SK-N-MC (cell line): ENCODE results near the gene RNASE7.

ENCODE experiments used
- DNase-seq: peaks from one replicate; pipeline ENCODE4 v3.0.0-alpha.2; 2011; ENCODE audit warnings: low read depth, low spot score
- H3K27ac ChIP-seq: fragments of 200-600 bp; sonication (generic); 2 replicates; pipeline ENCODE4 v1.5.1; 2016; ENCODE audit warnings: mixed run types
- H3K36me3 ChIP-seq: fragments of 200-600 bp; sonication (generic); 2 replicates; pipeline ENCODE4 v1.6.1; 2017; ENCODE audit warnings: antibody characterized with exemption, low read length, mixed read lengths; ENCODE audit not compliant: insufficient read depth
- H3K4me3 ChIP-seq: fragments of 200-600 bp; sonication (generic); 2 replicates; pipeline ENCODE4 v1.5.1; 2016
- H3K9ac ChIP-seq: fragments of 200-600 bp; sonication (generic); 2 replicates; pipeline ENCODE4 v1.8.0; 2017; ENCODE audit warnings: mixed run types, mixed read lengths; ENCODE audit not compliant: insufficient read length
- H3K9me3 ChIP-seq: fragments of 200-600 bp; sonication (generic); 2 replicates; pipeline ENCODE4 v1.6.1; 2017; ENCODE audit warnings: low read depth, mild to moderate bottlenecking, antibody characterized with exemption, low read length, moderate library complexity, mixed read lengths
- EZH2 ChIP-seq: fragments of 200-600 bp; sonication (generic); IDR thresholded peaks from one replicate; pipeline ENCODE4 v1.6.1; 2017; ENCODE audit warnings: antibody characterized with exemption
- FOXP2 ChIP-seq: optimal IDR thresholded peaks from 2 replicates; pipeline ENCODE3; 2011; ENCODE audit warnings: mild to moderate bottlenecking, moderate library complexity; ENCODE audit not compliant: insufficient read depth; ENCODE audit errors: extremely low read length, control extremely low read depth
- POLR2AphosphoS5 ChIP-seq: IDR thresholded peaks from 2 replicates; pipeline ENCODE4 v1.6.1; 2012; ENCODE audit warnings: mild to moderate bottlenecking, low read depth, low read length, borderline replicate concordance

The RNASE7 gene

DNA sequence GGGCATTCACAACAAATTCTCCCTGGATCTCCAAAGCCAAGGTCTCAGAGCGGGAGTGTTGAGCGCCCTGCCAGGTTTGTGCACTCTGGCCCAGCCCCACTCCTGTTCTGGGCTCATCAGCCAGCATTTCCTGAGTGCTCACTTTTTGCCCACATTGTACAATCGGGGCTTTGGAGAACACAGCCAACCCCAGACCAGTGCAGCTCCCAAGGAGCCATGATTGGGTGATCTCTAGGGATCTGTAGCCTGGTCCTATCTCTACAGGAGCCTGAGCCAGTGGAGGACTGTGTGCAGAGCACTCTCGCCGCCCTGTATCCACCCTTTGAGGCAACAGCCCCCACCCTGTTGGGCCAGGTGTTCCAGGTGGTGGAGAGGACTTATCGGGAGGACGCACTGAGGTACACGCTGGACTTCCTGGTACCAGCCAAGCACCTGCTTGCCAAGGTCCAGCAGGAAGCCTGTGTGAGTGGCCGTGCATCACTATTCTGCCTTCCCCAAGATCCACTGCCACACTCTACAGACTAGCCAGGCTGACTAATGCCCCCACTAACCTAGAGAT lies 30.7 kb downstream of the RNASE7 start:
- Histone ChIP-seq H3K27ac (peak overlapping the region; percentile 97), H3K9ac (no peak overlapping the region), H3K4me3 (no peak overlapping the region), H3K9me3 (no peaks in the 10 kb centered on the region), H3K36me3 (peaks cover 35% of the 10 kb centered on the region)
- DNase-seq = no peak
- no peak for TF ChIP-seq POLR2AphosphoS5
- TF ChIP-seq EZH2 = no peak
- TF ChIP-seq FOXP2 = no peak

DNA sequence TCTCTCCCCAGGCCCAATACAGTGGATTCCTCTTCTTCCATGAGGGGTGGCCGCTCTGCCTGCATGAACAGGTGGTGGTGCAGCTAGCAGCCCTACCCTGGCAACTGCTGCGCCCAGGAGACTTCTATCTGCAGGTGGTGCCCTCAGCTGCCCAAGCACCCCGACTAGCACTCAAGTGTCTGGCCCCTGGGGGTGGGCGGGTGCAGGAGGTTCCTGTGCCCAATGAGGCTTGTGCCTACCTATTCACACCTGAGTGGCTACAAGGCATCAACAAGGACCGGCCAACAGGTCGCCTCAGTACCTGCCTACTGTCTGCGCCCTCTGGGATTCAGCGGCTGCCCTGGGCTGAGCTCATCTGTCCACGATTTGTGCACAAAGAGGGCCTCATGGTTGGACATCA lies 31.8 kb downstream of the RNASE7 start:
- Histone ChIP-seq H3K36me3 (peaks cover 45% of the 10 kb centered on the region), H3K4me3 (no peak overlapping the region)

DNA sequence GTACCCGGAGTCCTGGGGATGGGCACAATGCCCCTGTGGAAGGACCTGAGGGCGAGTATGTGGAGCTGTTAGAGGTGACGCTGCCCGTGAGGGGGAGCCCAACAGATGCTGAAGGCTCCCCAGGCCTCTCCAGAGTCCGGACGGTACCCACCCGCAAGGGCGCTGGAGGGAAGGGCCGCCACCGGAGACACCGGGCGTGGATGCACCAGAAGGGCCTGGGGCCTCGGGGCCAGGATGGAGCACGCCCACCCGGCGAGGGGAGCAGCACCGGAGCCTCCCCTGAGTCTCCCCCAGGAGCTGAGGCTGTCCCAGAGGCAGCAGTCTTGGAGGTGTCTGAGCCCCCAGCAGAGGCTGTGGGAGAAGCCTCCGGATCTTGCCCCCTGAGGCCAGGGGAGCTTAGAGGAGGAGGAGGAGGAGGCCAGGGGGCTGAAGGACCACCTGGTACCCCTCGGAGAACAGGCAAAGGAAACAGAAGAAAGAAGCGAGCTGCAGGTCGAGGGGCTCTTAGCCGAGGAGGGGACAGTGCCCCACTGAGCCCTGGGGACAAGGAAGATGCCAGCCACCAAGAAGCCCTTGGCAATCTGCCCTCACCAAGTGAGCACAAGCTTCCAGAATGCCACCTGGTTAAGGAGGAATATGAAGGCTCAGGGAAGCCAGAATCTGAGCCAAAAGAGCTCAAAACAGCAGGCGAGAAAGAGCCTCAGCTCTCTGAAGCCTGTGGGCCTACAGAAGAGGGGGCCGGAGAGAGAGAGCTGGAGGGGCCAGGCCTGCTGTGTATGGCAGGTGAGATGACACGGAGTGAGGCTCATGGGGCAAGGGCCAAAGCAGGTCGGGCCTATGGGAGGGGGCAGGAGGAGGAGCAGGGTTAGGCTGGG lies 32.5 kb downstream of the RNASE7 start:
- no peak overlapping the region for H3K4me3 ChIP-seq
- H3K27ac ChIP-seq = no peak overlapping the region
- TF ChIP-seq POLR2AphosphoS5 (no peak; the same call in 1 of the 2 replicates), EZH2 (no peak), FOXP2 (no peak)

More for the DNA sequence above, 31.8 kb downstream of the RNASE7 start:
- Histone ChIP-seq H3K9ac (no peak overlapping the region), H3K27ac (no peak overlapping the region), H3K9me3 (no peaks in the 10 kb centered on the region)
- TF ChIP-seq POLR2AphosphoS5 (no peak), FOXP2 (no peak), EZH2 (no peak)
- DNase-seq = no peak

DNA sequence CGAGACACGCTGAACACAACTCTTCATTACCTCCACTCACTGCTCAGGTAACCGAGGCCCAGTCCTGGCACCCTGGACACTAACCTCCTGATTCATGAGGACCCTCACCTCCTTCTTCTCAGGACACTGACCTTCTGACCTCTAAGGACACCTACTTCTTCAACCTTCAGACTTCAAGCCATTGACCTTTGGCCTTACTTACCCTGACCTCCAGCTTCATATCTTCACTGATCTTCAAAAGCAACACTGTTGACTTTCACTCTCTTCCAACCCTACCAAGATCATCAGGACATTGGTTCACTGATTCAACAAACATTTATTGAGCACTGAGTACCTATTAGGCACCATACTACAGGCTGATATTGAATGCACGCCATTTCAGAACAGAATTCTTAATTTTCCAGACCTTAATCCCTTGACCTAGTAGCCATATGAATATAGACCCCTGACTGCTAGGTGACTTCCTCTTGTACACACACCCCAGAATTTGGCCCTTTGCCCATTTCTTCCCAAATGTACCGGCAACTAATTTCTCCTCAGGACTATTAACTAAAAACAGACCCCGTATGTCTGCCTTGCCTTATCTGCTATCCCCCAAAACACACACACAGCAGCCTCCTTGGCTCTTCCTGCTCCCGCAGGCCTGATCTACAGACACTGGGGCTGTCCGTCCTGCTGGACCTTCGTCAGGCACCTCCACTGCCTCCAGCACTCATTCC lies 33.7 kb downstream of the RNASE7 start:
- no peak for DNase-seq
- Histone ChIP-seq H3K9ac (no peak overlapping the region), H3K27ac (no peak overlapping the region), H3K36me3 (peaks cover 62% of the 10 kb centered on the region), H3K4me3 (no peak overlapping the region), H3K9me3 (no peaks in the 10 kb centered on the region)
- no peak for TF ChIP-seq FOXP2
- TF ChIP-seq POLR2AphosphoS5 = no peak
- TF ChIP-seq EZH2 = no peak

More for the DNA sequence above, 32.5 kb downstream of the RNASE7 start:
- no peak for DNase-seq
- Histone ChIP-seq H3K9me3 (no peaks in the 10 kb centered on the region), H3K36me3 (peaks cover 53% of the 10 kb centered on the region), H3K9ac (no peak overlapping the region)

DNA sequence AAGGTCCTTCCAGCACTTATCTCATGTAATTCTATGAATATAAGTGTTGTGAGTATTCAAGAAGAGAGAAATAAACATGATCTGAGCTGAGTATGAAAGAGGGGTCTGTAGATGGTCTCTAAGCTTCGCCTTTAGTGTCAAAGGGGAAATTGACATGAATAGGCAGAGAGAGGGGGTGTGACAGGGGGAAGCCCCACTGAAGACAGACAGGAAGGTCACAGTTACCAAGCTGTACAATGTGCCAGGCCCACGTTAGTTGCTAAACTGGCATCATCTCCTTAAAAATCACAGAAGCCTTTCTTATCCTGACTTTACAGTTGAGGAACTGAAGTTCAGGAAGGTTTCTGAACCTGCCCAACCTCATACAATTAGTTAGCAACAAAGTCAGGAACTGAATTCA lies 35.5 kb downstream of the RNASE7 start:
- no peaks in the 10 kb centered on the region for H3K9me3 ChIP-seq
- H3K9ac ChIP-seq = no peak overlapping the region
- H3K36me3 ChIP-seq = peaks cover 77% of the 10 kb centered on the region
- no peak for DNase-seq
- TF ChIP-seq EZH2 = no peak
- TF ChIP-seq FOXP2 = no peak
- no peak for TF ChIP-seq POLR2AphosphoS5
- H3K4me3 ChIP-seq = no peak overlapping the region
- no peak overlapping the region for H3K27ac ChIP-seq

DNA sequence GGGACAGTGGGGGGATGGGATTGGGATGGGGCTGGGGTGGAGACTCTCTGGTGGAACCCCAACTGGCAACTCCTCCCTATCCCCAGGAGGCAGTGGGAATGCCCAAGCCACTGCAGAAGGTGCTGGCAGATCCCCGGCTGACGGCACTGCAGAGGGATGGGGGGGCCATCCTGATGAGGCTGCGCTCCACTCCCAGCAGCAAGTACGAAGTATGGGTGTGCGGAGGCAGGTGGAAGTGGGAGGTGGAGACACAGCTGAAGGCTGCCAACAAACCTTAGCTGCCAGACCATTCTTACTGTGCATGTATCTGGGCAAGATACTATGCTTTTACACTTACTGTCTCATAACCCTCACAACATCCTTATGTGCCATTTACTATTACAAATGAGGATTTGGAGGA lies 36.1 kb downstream of the RNASE7 start:
- no peak for TF ChIP-seq POLR2AphosphoS5
- TF ChIP-seq FOXP2 = no peak
- TF ChIP-seq EZH2 = no peak
- Histone ChIP-seq H3K27ac (no peak overlapping the region), H3K9me3 (no peaks in the 10 kb centered on the region), H3K9ac (no peak overlapping the region), H3K36me3 (peaks cover 75% of the 10 kb centered on the region), H3K4me3 (no peak overlapping the region)
- no peak for DNase-seq

DNA sequence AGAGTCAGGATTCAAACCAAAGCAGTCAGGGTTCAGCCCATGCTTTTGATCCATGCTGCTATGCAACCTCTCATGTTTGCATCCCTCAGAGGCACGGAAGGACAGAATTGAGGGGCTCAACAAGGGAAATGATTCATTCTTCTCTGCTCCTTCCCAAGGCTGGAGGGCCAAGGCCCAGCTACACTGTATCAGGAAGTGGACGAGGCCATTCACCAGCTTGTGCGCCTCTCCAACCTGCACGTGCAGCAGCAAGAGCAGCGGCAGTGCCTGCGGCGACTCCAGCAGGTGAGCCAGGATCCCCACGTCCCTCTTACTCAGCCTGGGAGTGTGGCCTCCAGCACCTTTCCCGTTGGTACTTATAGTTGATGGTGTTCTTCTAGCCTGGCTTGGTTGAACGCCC lies 36.6 kb downstream of the RNASE7 start:
- H3K9me3 ChIP-seq = no peaks in the 10 kb centered on the region
- H3K36me3 ChIP-seq = peaks cover 72% of the 10 kb centered on the region
- no peak overlapping the region for H3K4me3 ChIP-seq
- no peak overlapping the region for H3K9ac ChIP-seq
- no peak for DNase-seq
- TF ChIP-seq POLR2AphosphoS5 (no peak), EZH2 (no peak), FOXP2 (no peak)
- no peak overlapping the region for H3K27ac ChIP-seq

DNA sequence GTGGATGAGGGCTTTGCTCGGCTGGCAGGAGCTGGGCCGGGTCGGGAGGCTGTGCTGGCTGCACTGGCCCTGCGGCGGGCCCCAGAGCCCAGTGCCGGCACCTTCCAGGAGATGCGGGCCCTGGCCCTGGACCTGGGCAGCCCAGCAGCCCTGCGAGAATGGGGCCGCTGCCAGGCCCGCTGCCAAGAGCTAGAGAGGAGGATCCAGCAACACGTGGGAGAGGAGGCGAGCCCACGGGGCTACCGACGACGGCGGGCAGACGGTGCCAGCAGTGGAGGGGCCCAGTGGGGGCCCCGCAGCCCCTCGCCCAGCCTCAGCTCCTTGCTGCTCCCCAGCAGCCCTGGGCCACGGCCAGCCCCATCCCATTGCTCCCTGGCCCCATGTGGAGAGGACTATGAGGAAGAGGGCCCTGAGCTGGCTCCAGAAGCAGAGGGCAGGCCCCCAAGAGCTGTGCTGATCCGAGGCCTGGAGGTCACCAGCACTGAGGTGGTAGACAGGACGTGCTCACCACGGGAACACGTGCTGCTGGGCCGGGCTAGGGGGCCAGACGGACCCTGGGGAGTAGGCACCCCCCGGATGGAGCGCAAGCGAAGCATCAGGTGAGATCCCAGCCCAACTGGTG lies 39.5 kb downstream of the RNASE7 start:
- Histone ChIP-seq H3K4me3 (no peak overlapping the region), H3K9me3 (no peaks in the 10 kb centered on the region), H3K9ac (no peak overlapping the region), H3K36me3 (peaks cover 83% of the 10 kb centered on the region), H3K27ac (no peak overlapping the region)
- DNase-seq = no peak
- TF ChIP-seq FOXP2 (no peak), POLR2AphosphoS5 (no peak), EZH2 (no peak)
